Endothelial cell (in vitro differentiated cells): ENCODE measurements around the gene DISP3. TPM values are rescaled to one million over a fixed set of nuclear protein-coding genes. Genes with fewer than 3 reads are reported as not detected.
A peak's percentile ranks its signal among the peaks of the same experiment; 100 is the strongest.

Source experiments
- DNase-seq: peaks from one replicate; pipeline ENCODE4 v3.0.0; 2021; ENCODE audit warnings: low spot score
- H3K27ac Mint-ChIP-seq: one replicate; pipeline ENCODE4 v1.8.0; 2021; ENCODE audit warnings: mixed read lengths, inconsistent platforms; ENCODE audit not compliant: unreplicated experiment
- H3K27me3 Mint-ChIP-seq: one replicate; pipeline ENCODE4 v1.8.0; 2021; ENCODE audit warnings: mild to moderate bottlenecking, moderate library complexity, mixed read lengths, inconsistent platforms; ENCODE audit not compliant: unreplicated experiment
- H3K36me3 Mint-ChIP-seq: one replicate; pipeline ENCODE4 v1.8.0; 2021; ENCODE audit warnings: mild to moderate bottlenecking, low read depth, mixed read lengths, inconsistent platforms; ENCODE audit not compliant: unreplicated experiment
- H3K4me1 Mint-ChIP-seq: one replicate; pipeline ENCODE4 v1.8.0; 2021; ENCODE audit warnings: mild to moderate bottlenecking, mixed read lengths, inconsistent platforms; ENCODE audit not compliant: unreplicated experiment
- H3K4me3 Mint-ChIP-seq: one replicate; pipeline ENCODE4 v1.8.0; 2021; ENCODE audit warnings: mild to moderate bottlenecking, mixed read lengths, inconsistent platforms; ENCODE audit not compliant: unreplicated experiment
- H3K9me3 Mint-ChIP-seq: one replicate; pipeline ENCODE4 v1.8.0; 2021; ENCODE audit warnings: mixed read lengths, inconsistent platforms; ENCODE audit not compliant: unreplicated experiment
- total RNA-seq: library from RNA; stranded (reverse); fragmentation: NEBNext Ultra II Directional; extraction: Animal tissue kit (Norgen Biotek cat#: 25700); gene quantifications from one replicate; pipeline ENCODE4 v1.2.1, GENCODE V29; 2021; ENCODE audit not compliant: unreplicated experiment
- TF ChIP-seq, protein P1 (sequence below): fragments of 200-600 bp; sonication (generic); IDR thresholded peaks from one replicate; pipeline ENCODE4 v1.5.0; 2021; ENCODE audit warnings: antibody characterized with exemption; ENCODE audit not compliant: unreplicated experiment

The DISP3 gene
- total RNA-seq, 1 donor from 2014 or later, result 1.6 TPM

DNA sequence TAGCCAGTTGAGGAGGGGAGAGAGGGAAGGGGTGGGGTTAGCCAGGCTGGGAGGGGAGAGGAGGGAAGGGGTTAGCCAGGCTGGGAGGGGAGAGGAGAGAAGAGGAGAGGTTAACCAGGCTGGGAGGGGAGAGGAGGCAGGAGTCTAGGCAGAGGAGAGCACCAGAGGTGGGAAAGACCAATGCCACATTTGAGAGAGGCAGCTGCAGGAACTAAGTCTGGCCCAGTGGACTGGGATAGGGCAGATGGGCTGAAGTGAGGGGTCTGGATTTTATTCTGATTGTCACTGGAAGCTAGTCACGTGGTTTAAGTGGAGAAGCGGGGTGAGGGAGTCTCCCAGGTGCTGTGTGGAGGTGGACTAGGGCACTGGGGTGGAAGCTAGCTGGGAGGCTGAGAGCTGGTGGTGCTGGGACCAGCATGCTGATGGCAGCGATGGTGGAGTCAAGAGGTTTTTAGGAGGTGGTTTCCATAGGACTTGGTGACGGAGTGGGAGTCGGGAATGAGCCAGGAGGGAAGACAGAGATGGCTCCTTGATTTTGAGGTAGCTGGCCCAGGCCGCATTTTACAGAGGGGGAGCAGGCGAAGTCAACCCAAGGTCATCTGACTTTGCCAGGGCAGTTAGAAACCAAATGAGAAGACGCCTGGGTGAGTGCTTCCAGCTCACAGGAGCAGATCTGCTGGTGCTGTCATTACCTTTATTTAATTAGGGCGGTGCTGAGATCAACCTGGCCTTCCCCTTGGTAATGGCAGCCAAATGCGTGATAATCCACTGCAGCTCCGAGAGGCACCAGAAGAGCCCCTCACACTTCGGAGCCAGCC, 42.8 kb downstream of the DISP3 start:
- H3K9me3 Mint-ChIP-seq, result no peaks in the 10 kb centered on the region
- H3K27me3 Mint-ChIP-seq, result peaks cover 14% of the 10 kb centered on the region
- TF ChIP-seq, protein P1, sequence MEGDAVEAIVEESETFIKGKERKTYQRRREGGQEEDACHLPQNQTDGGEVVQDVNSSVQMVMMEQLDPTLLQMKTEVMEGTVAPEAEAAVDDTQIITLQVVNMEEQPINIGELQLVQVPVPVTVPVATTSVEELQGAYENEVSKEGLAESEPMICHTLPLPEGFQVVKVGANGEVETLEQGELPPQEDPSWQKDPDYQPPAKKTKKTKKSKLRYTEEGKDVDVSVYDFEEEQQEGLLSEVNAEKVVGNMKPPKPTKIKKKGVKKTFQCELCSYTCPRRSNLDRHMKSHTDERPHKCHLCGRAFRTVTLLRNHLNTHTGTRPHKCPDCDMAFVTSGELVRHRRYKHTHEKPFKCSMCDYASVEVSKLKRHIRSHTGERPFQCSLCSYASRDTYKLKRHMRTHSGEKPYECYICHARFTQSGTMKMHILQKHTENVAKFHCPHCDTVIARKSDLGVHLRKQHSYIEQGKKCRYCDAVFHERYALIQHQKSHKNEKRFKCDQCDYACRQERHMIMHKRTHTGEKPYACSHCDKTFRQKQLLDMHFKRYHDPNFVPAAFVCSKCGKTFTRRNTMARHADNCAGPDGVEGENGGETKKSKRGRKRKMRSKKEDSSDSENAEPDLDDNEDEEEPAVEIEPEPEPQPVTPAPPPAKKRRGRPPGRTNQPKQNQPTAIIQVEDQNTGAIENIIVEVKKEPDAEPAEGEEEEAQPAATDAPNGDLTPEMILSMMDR, result no peak
- H3K4me3 Mint-ChIP-seq, result no peak overlapping the region
- peaks cover 3% of the 10 kb centered on the region for H3K4me1 Mint-ChIP-seq
- H3K27ac Mint-ChIP-seq, result no peak overlapping the region
- DNase-seq, result no peak
- H3K36me3 Mint-ChIP-seq, result peaks cover 4% of the 10 kb centered on the region

DNA sequence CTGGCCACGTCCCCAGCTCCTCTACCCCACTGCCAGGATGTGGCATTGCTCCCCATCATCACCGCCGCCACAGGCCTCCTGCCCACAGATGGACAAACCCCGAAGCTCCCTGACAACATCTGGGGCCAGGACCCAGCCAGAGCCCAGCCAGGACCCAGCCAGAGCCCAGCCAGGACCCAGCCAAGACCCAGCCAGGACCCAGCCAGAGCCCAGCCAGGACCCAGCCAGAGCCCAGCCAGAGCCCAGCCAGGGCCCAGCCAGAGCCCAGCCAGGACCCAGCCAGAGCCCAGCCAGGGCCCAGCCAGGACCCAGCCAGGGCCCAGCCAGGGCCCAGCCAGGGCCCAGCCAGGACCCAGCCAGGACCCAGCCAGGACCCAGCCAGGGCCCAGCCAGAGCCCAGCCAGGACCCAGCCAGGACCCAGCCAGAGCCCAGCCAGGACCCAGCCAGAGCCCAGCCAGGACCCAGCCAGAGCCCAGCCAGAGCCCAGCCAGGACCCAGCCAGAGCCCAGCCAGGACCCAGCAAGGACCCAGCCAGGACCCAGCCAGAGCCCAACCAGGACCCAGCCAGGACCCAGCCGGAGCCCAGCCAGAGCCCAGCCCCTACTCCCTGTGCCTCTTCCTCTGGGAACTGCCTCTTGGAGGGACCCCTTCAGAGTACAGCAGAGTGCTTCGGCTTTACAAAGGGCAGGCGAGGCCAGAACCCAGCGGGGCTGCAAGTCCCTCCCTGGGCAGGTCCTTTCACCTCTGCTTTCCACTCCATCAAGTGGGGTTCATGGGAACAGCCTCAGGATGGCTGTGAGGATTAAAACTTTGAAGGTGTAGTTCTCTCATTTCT, 43.7 kb downstream of the DISP3 start:
- H3K9me3 Mint-ChIP-seq, result no peaks in the 10 kb centered on the region
- H3K36me3 Mint-ChIP-seq, result peaks cover 4% of the 10 kb centered on the region
- no peak overlapping the region for H3K27ac Mint-ChIP-seq
- no peak for DNase-seq
- peaks cover 13% of the 10 kb centered on the region for H3K27me3 Mint-ChIP-seq
- H3K4me1 Mint-ChIP-seq, result no peaks in the 10 kb centered on the region
- TF ChIP-seq, protein P1, result no peak
- H3K4me3 Mint-ChIP-seq, result peak overlapping the region; percentile 57

GRCh38 chr1:11523261-11523660, 44.3 kb downstream of the DISP3 start:
- H3K27ac Mint-ChIP-seq, result no peak overlapping the region
- no peak for DNase-seq
- H3K9me3 Mint-ChIP-seq, result no peaks in the 10 kb centered on the region
- H3K4me1 Mint-ChIP-seq, result no peaks in the 10 kb centered on the region
- TF ChIP-seq, protein P1, result no peak
- peak overlapping the region; percentile 57 for H3K4me3 Mint-ChIP-seq
- peaks cover 13% of the 10 kb centered on the region for H3K27me3 Mint-ChIP-seq
- H3K36me3 Mint-ChIP-seq, result peaks cover 4% of the 10 kb centered on the region

DNA sequence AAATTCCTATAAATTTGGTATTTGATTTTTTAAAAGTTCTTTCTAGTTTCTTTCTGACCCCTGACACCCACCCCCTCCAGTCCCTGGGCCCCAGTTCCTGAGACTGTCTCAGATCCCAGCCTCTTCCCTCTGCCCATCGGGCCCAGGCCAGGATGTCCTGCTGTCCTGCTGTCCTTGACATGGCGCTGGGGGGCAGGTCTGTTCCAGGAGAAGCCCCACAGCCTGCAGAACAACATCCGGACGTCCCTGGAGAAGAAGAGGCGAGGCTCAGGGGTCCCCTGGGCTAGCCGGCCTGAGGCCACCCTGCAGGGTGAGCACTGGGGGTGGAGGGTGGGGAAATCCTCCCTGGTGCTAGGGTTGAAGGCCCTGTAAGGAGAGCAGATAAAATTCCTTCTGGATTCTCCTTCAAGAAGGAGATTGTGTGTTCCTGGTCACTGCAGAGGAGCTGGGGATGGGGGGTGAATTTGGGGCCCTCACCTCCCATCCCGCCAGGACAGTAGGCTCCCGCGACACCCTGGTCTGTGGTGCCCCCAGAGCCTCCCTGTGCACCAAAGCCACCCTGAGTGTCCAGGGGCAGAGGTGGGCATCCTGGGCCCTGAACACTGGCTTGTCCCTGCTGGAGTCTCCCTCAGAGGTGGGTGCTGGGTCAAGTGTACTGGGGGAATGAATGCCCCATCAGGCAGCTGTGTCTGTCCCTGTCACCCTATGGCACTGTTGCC, 45.0 kb downstream of the DISP3 start:
- no peak for DNase-seq
- H3K27ac Mint-ChIP-seq, result no peak overlapping the region
- peaks cover 13% of the 10 kb centered on the region for H3K27me3 Mint-ChIP-seq
- peaks cover 4% of the 10 kb centered on the region for H3K36me3 Mint-ChIP-seq
- no peaks in the 10 kb centered on the region for H3K9me3 Mint-ChIP-seq
- H3K4me1 Mint-ChIP-seq, result no peaks in the 10 kb centered on the region
- TF ChIP-seq, protein P1, result no peak
- H3K4me3 Mint-ChIP-seq, result no peak overlapping the region
